HS-27A (cell line): Measurements from ENCODE around the gene TRIM56.
A peak's percentile ranks its signal among the peaks of the same experiment; 100 is the strongest.
"Not testable (repeated sequence)": the region's sequence is repeated elsewhere in the genome, so short reads cannot be mapped to it uniquely, and the experiment has no call there.

Source experiments
- DNase-seq: peaks from one replicate; pipeline ENCODE4 v3.0.0-alpha.2; 2012; ENCODE audit warnings: low read depth, missing footprints

TRIM56 gene

GRCh38 chr7:101113140-101113539 lies 27.9 kb downstream of the TRIM56 start:
- not testable (repeated sequence) for DNase-seq

DNA sequence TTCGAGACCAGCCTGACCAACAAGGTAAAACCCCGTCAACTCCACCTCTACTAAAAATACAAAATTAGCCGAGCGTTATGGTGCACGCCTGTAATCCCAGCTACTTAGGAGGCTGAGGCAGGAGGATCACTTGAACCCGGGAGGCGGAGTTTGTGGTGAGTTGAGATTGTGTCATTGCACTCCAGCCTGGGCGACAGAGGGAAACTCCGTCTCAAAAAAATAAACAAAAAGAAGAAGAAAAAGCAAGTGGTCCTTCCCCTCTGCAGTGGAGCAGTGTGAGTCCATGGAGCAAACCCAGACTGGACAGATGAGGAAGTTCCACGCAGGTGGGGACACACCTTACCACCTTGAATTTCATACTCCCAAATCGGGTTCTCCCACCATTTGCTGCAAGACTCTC lies 28.6 kb downstream of the TRIM56 start:
- no peak for DNase-seq

DNA sequence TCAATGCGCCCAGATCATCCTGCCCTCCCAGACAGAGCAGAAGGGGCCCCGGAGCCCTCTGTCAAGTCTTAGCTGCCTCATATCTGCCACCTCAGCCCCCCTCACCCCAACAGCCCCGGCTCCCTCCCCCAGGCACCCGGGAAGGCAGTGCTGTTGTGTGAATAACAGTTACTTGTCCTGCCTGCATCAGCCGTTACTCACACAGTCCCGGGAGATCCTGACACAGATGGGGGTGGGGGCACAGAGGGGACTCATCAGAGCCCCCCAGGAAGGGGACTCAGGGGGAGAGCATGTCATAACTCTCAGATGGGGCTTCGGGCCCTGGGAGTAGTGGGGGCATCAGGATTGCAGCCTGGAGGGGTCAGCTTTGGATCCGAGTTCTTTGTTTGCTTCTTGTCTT lies 29.2 kb downstream of the TRIM56 start:
- DNase-seq: no peak

DNA sequence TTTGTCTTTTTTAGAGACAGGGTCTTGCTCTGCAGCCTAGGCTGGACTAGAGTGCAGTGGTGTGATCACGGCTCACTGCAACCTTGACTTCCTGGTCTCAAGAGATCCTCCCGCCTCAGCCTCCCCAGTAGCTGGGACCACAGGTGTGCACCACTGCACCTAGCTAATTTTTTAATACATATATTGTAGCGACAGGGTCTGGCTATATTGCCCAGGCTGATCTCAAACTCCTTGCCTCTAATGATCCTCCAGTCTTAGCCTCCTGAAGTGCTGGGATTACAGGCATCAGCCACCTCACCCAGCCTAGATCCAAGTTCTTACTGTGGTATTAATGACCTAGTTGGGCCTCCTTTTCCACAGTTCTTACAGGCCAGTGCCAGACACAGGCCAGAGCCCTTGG lies 29.9 kb downstream of the TRIM56 start:
- DNase-seq: no peak

DNA sequence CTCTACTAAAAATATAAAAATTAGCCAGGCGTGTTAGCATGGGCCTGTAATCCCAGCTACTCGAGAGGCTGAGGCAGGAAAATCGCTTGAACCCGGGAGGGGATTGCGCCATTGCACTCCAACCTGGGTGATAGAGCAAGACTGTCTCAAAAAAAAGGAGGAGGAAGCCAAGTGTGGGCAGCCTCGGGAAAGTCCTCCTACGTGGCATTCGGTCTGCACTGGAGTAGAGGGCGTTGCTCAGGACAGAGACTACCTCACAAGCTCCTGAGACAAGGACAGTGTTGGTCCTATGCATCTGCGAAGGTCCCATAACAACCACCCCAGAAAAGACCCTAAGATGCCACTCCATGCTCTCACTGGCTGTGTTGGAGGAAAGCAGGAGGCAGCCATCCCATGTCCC lies 31.6 kb downstream of the TRIM56 start:
- DNase-seq: no peak

- DNase-seq: no peak
Measured at GRCh38 chr7:101118856-101119255, 33.6 kb downstream of the TRIM56 start.

DNA sequence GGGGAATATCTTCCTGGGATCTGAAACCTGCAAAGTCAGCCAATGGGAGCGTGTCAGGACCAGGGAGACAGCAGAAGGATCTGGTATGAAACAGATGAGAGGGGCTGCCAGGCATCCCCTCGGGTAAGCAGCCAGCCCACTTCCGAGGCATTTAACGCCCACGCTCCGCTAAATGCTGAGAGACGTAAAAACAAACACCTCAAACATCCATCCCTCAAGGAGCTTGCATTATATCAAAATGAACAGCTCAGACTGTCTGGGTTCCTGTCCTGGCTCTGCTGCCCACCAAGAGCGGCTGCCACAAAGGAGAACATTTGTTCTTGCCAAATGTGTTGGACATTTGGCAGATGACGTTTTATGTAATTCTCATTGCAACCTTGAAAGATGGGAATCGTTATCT lies 34.6 kb downstream of the TRIM56 start:
- DNase-seq: no peak

- DNase-seq: no peak
Measured at GRCh38 chr7:101120315-101120714, 35.0 kb downstream of the TRIM56 start.

GRCh38 chr7:101121631-101121990 lies 36.3 kb downstream of the TRIM56 start:
- DNase-seq: not testable (repeated sequence)

- DNase-seq: peak; percentile 93
Measured at GRCh38 chr7:101121991-101122932, 37.0 kb downstream of the TRIM56 start.

- no peak for DNase-seq
Measured at GRCh38 chr7:101122933-101123702, 37.8 kb downstream of the TRIM56 start.

DNA sequence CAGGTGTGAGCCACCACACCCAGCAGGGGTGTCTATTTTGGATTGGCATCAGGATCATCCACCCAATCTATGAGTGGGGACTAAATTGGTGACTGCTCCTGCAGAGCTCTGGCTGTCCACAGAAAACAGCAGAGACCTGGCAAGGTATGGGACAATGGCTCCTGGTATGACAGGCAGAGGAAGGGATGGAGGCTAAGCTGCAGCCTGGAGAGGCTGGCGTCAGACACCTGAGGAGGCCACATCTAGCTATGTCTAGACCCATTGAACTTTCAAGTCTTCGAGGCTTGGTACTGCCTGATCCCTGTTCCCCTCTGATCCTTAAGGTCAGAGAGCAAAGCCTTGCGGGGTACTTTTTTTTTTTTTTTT lies 38.4 kb downstream of the TRIM56 start:
- DNase-seq: no peak

DNA sequence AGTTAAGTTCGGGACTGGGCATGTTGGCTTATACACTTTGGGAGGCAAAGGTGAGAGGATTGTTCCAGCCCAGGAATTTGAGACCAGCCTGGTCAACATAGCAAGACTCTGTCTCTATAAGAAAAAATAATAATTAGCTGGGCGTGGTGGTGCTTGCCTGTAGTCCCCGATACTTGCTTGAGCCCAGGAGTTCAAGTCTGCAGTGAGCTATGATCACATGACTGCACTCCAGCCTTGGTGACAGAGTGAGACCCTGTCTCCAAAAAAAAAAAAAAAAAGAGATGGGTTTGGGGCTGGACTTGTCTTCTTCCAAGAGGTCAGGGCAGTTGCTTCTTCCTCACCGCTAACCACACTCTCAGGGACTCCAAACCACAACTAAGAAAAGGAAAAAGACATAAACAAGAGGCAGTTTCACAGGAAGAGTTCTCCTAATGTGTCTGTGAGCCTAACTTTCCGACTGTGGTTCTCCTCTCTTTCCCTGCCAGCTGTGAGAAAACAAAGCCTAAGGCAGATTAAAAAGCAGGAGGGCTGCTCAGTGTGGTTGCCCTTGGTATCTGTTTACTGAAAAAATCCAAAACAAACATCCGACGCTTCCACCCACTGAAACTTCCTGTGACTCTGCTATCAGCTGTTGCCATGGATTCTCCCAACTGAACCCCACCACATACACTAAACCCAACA lies 39.2 kb downstream of the TRIM56 start:
- no peak for DNase-seq

DNA sequence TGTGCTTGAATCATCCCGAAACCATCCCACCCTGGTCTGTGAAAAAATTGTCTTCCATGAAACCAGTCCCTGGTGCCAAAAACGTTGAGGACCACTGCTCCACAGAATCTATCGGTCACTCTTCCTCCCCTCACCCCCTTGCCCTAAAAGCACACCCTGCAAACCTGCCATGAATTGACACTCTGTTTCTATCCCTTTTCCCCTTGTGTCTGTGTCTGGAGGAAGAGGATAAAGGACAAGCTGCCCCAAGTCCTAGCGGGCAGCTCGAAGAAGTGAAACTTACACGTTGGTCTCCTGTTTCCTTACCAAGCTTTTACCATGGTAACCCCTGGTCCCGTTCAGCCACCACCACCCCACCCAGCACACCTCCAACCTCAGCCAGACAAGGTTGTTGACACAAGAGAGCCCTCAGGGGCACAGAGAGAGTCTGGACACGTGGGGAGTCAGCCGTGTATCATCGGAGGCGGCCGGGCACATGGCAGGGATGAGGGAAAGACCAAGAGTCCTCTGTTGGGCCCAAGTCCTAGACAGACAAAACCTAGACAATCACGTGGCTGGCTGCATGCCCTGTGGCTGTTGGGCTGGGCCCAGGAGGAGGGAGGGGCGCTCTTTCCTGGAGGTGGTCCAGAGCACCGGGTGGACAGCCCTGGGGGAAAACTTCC lies 40.8 kb downstream of the TRIM56 start:
- DNase-seq: no peak

DNA sequence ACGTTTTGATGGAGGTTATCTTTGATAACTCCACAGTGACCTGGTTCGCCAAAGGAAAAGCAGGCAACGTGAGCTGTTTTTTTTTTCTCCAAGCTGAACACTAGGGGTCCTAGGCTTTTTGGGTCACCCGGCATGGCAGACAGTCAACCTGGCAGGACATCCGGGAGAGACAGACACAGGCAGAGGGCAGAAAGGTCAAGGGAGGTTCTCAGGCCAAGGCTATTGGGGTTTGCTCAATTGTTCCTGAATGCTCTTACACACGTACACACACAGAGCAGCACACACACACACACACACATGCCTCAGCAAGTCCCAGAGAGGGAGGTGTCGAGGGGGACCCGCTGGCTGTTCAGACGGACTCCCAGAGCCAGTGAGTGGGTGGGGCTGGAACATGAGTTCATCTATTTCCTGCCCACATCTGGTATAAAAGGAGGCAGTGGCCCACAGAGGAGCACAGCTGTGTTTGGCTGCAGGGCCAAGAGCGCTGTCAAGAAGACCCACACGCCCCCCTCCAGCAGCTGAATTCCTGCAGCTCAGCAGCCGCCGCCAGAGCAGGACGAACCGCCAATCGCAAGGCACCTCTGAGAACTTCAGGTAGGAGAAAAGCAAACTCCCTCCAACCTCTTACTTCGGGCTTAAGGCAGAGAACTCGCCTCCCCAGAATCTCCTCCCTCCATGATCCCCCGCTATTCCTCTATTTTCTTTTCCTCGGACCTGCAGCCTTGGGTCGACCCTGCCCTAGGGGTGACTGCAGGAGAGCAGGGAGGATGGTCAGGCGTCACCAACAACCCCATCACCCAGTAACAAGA lies 41.6 kb downstream of the TRIM56 start, which contains the start of gene SERPINE1:
Gene SERPINE1 (plus strand): TSS at position 454 of the 809 bp plus-strand sequence. CDS start 1,290 bp downstream, outside the sequence.
- DNase-seq: peak; percentile 92

DNA sequence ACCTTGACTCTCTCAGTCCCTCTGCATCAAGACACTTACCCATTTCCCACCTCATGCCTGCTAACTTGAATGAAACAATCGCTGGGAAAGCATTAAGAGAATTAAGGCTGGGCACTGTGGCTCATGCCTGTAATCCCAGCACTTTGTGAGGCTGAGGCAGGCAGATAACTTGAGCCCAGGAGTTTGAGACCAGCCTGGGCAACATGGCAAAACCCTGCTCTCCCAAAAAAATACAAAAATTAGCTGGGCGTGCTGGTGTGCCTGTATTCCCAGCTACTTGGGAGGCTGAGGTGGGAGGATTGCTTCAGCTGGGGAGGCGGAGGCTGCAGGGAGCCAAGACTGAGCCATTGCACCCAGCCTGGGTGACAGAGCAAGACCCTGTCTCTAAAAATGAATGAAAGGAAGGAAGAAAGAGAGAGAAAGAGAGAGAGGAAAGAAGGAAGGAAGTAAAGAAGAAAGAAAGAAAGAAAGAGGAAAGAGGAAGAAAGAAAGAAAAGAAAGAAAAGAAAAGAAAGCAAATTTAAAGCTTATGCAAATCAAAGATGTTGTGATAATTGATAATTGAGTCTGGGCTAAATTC lies 42.3 kb downstream of the TRIM56 start:
- no peak for DNase-seq

GRCh38 chr7:101128040-101128834 lies 43.0 kb downstream of the TRIM56 start:
- DNase-seq: no peak

GRCh38 chr7:101129603-101130117 lies 44.4 kb downstream of the TRIM56 start:
- DNase-seq: no peak
